Ovary (tissue), 3 donors: ENCODE results near the gene SPINK9.

Source experiments
- EP300 ChIP-seq: sonication (generic); formaldehyde crosslinking; IDR thresholded peaks from one replicate; pipeline ENCODE4 v1.6.1; 2017; ENCODE audit warnings: antibody characterized with exemption
- POLR2A ChIP-seq: fragments of 450-650 bp; IDR thresholded peaks from one replicate; pipeline ENCODE4 v1.6.1; 2017; ENCODE audit warnings: antibody characterized with exemption, mild to moderate bottlenecking, moderate library complexity
- TF ChIP-seq, protein P1 (sequence below), 3 donors: fragments of 450-650 bp in 2 of 3; fragments of 200-600 bp in 1 of 3; IDR thresholded peaks; one replicate each; pipeline versions ENCODE4 v1.5.1 to v1.8.0; 2016 to 2022; ENCODE audit warnings: antibody characterized with exemption in 3 of 3, mild to moderate bottlenecking in 1 of 3
- donor health status: DM: no; HTN: no; CAD: no.

DNA sequence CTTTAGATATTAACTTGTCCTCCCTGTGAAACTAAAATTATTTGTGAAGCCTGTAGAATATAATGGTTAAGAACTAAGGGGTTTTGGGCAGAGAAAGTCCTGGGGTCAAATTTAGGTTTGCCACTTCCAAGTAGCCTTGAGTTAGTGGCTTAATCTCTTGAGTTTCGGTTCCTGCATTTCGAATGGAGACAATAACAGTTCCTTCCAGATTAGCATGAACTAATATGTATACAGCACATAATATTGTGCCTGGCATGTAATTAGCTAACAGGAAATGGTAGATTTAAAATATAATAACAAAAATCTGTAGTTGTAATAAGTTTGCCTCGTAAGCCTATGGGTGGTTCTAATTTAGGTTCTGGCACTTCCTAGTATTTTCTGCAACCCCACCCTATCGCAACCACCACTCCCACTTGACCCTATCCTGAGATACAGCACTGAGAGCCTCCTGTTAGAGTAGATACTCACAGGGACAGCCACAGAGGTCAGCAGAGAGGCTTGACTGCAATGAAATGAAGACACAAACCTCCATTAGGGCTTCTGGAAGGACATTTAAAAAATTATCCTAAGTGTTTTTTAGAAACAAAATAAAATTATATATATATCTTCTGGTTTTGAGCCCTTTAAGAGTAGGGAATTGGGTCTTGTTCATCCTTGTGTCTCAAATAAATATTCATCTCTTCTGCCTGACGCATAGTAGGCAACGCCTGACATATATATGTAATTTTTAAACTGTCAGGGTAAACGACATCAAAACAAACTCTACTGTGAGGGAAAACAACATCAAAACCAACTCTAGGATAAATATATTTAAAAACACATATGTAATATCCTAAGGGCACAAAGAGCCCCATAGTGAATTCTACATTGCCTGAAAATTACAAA is 8.5 kb downstream of the SPINK9 start:
- TF ChIP-seq, protein P1, sequence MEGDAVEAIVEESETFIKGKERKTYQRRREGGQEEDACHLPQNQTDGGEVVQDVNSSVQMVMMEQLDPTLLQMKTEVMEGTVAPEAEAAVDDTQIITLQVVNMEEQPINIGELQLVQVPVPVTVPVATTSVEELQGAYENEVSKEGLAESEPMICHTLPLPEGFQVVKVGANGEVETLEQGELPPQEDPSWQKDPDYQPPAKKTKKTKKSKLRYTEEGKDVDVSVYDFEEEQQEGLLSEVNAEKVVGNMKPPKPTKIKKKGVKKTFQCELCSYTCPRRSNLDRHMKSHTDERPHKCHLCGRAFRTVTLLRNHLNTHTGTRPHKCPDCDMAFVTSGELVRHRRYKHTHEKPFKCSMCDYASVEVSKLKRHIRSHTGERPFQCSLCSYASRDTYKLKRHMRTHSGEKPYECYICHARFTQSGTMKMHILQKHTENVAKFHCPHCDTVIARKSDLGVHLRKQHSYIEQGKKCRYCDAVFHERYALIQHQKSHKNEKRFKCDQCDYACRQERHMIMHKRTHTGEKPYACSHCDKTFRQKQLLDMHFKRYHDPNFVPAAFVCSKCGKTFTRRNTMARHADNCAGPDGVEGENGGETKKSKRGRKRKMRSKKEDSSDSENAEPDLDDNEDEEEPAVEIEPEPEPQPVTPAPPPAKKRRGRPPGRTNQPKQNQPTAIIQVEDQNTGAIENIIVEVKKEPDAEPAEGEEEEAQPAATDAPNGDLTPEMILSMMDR (IDR thresholded peaks at IDR 0.05) = no peak
- TF ChIP-seq EP300 (no peak), POLR2A (no peak)
